Activated CD4-positive, alpha-beta T cell treated with anti-CD3 and anti-CD28 coated beads for 36 hours (primary cell): Measurements from ENCODE around the gene FASTKD3. TPM values are rescaled to one million over a fixed set of nuclear protein-coding genes. Genes with fewer than 3 reads are reported as not detected.

Experiments
- ATAC-seq: fragments of 200-7000 bp; cut with Tn5 transposase; one replicate; pipeline ENCODE4 v1.10.0; 2021; ENCODE audit warnings: mild to moderate bottlenecking, moderate library complexity
- CTCF ChIA-PET: fragments of 350-600 bp; sonication (Branson Sonifier 250); formaldehyde crosslinking; loops from one replicate; lab custom pipeline; 2021; ENCODE audit warnings: antibody characterized with exemption; lab: Charles Lee
- POLR2A ChIA-PET: fragments of 350-600 bp; sonication (Branson Sonifier 250); formaldehyde crosslinking; loops from one replicate; lab custom pipeline; 2021; ENCODE audit warnings: antibody characterized with exemption, inconsistent platforms; lab: Charles Lee
- DNase-seq: peaks from one replicate; pipeline ENCODE4 v3.0.0-alpha.2; 2020
- H3K27ac Mint-ChIP-seq: one replicate; pipeline ENCODE4 v1.8.0; 2021; ENCODE audit warnings: mixed read lengths
- H3K27me3 Mint-ChIP-seq: one replicate; pipeline ENCODE4 v1.8.0; 2021; ENCODE audit warnings: mixed read lengths
- H3K36me3 Mint-ChIP-seq: one replicate; pipeline ENCODE4 v1.8.0; 2021; ENCODE audit warnings: low read depth, mixed read lengths
- H3K4me1 Mint-ChIP-seq: one replicate; pipeline ENCODE4 v1.8.0; 2021; ENCODE audit warnings: mixed read lengths
- H3K4me3 Mint-ChIP-seq: one replicate; pipeline ENCODE4 v1.8.0; 2021; ENCODE audit warnings: mild to moderate bottlenecking, moderate library complexity, mixed read lengths
- H3K9me3 Mint-ChIP-seq: one replicate; pipeline ENCODE4 v1.8.0; 2021; ENCODE audit warnings: low read depth, mixed read lengths
- intact Hi-C, 2 experiments: fragments of 100-400 bp; cut with DNase I in 1 of 2; cut with micrococcal nuclease in 1 of 2; formaldehyde crosslinking; loops; one replicate each; pipeline versions ENCODE4 v1.14.2 to v1.15.1; 2022 to 2024; cut with DNase I, micrococcal nuclease
- total RNA-seq, 2 experiments: library from RNA; stranded (reverse); gene quantifications; one replicate each; pipeline ENCODE4 v1.2.3, GENCODE V29; 2021

Gene FASTKD3
- total RNA-seq, 2 experiments from 2014 or later = 9.2 to 9.6 TPM

DNA sequence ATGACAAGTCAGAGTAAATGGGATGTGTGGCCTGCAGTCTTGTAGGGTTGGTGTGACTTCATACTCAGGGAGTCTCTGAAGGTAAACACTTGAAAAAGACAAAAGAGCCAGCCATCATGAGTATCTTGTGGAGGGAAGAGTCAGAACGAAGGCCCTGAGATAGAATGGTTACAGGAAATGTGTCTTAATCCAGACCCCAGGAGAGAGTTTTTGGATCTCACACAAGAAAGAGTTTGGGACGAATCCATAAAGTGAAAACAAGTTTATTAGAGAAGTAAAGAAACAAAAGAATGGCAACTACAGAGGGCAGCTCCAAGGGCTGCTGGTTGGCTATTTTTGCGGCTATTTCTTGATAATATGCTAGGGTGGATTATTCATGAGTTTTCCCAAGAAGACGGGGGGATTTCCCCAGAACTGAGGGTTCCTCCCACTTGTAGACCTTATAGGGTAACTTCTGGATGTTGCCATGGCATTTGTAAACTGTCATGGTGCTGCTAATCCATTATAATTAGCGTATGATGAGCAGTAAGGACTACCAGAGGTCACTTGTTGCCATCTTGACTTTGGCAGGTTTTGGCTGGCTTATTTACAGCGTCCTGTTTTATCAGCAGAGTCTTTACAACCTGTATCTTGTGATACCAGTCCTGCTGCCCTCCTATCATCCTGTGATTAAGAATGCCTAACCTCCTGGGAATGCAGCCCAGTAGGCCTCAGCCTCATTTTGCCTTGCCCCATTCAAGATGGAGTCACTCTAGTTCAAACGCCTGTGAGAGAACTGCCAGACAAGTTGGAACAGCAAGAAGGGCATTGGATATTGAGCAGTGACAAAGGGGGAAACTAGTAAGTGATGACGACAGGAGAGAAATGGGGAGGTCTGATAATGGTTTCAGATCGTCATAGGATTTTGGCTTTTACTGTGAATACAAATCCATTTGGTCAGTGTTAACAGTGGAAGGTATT is 34.1 kb upstream of the FASTKD3 start:
- no peak for DNase-seq
- POLR2A ChIA-PET = no interaction called here
- Mint-ChIP-seq H3K9me3 (peaks cover 18% of the 10 kb centered on the region), H3K27ac (peak overlapping the region; percentile 15), H3K27me3 (no peaks in the 10 kb centered on the region), H3K4me3 (no peak overlapping the region), H3K4me1 (peaks cover 28% of the 10 kb centered on the region), H3K36me3 (peaks cover 80% of the 10 kb centered on the region)
- intact Hi-C loops = loop anchor here in 1 of 2 experiments (10.0 kb wide), 1 partner anchor 552 kb away; no protein-coding TSS in a partner anchor
- CTCF ChIA-PET = interaction anchor here (0.9 to 1.2 kb wide), 2 partner anchors 10 to 13 kb away, joined by 3 read pairs; no protein-coding TSS in a partner anchor
- no peak for ATAC-seq

DNA sequence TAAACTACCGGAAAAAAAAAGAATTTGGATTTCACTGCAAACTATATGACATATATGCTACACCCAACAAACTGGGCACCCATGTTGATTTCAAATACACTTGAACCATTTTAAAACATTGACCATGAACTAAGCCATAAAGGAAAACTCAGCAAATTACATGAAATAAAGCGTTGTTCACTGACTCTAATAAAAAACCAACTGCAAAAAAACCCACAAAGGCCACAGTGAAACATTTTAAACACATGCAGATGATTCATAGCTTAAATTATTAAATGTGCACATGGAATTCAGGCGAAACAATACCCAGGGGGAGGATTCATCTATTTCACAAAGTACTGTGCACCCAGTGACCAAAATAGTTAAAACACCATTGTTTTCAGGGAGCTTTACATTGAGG is 33.4 kb upstream of the FASTKD3 start:
- intact Hi-C loops = loop anchor here in 1 of 2 experiments (10.0 kb wide), 1 partner anchor 553 kb away; no protein-coding TSS in a partner anchor
- CTCF ChIA-PET = interaction anchor here (0.9 kb wide), 1 partner anchor 9 kb away, joined by 3 read pairs; no protein-coding TSS in a partner anchor
- peaks cover 75% of the 10 kb centered on the region for H3K36me3 Mint-ChIP-seq
- H3K27ac Mint-ChIP-seq = peak overlapping the region; percentile 35
- no peak for ATAC-seq
- peaks cover 28% of the 10 kb centered on the region for H3K4me1 Mint-ChIP-seq
- no peak for DNase-seq
- H3K27me3 Mint-ChIP-seq = no peaks in the 10 kb centered on the region
- peaks cover 13% of the 10 kb centered on the region for H3K9me3 Mint-ChIP-seq
- no peak overlapping the region for H3K4me3 Mint-ChIP-seq
- POLR2A ChIA-PET = no interaction called here

DNA sequence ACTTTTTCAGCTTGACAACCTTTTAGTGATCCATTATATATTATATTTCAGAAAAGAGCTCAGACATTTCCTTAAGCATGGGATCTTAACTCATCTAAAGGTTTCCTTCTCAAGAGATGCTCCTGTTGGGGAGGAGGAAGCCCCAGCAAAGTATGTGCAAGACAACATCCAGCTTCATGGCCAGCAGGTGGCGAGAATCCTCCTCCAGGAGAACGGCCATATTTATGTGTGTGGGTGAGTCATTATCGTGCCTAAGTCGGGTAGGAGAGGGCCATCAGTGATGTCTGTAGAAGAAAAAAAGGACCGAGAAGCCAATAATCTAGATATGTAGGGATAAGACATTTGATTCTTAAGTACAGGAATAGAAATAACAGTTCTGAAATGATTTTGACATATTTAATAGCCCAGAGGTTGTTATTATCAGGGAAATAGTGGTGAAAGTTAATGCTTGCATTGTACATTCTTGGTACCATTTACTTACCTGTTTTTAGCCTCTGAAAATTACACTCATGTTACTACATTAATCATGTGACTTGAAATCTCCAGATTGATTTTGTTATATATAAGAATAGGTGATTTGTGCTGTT is 28.3 kb upstream of the FASTKD3 start:
- DNase-seq (peak; percentile 69), ATAC-seq (peak; percentile 76)
- no peak overlapping the region for H3K4me3 Mint-ChIP-seq
- H3K4me1 Mint-ChIP-seq = peaks cover 20% of the 10 kb centered on the region
- POLR2A ChIA-PET = no interaction called here
- CTCF ChIA-PET = interaction anchor here (0.8 to 1.9 kb wide), 3 partner anchors 9 to 19 kb away, joined by 3 to 7 read pairs (median 4); no protein-coding TSS in a partner anchor
- intact Hi-C loops = no loop called here
- no peaks in the 10 kb centered on the region for H3K27me3 Mint-ChIP-seq
- H3K36me3 Mint-ChIP-seq = peaks cover 72% of the 10 kb centered on the region
- no peak overlapping the region for H3K27ac Mint-ChIP-seq
- peaks cover 2% of the 10 kb centered on the region for H3K9me3 Mint-ChIP-seq

DNA sequence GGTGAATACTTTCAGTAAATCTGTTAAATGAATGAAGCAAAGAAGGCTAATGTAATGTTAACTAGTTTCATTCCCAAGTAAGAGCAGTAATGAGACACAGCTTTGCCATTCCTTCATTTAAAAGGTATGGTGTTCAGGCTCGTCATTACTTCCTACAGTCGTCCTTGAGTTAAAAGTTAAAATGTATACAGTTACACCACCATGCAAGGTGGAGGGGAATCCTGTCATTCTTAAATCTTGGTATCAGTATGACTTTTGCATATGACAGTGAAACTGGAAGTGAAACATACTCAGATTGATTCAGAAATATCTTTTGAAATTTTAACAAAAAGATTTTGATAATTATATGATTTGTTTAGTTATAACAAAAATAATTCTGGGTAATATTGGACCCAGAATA is 26.0 kb upstream of the FASTKD3 start:
- peak overlapping the region; percentile 69 for H3K27ac Mint-ChIP-seq
- ATAC-seq (peak; percentile 86), DNase-seq (no peak)
- H3K4me1 Mint-ChIP-seq = peaks cover 15% of the 10 kb centered on the region
- CTCF ChIA-PET = no interaction called here
- no peaks in the 10 kb centered on the region for H3K9me3 Mint-ChIP-seq
- POLR2A ChIA-PET = no interaction called here
- H3K36me3 Mint-ChIP-seq = peaks cover 72% of the 10 kb centered on the region
- H3K4me3 Mint-ChIP-seq = no peak overlapping the region
- intact Hi-C loops = loop anchor here in 1 of 2 experiments (1.0 kb wide), 1 partner anchor 17 kb away; no protein-coding TSS in a partner anchor
- no peaks in the 10 kb centered on the region for H3K27me3 Mint-ChIP-seq

DNA sequence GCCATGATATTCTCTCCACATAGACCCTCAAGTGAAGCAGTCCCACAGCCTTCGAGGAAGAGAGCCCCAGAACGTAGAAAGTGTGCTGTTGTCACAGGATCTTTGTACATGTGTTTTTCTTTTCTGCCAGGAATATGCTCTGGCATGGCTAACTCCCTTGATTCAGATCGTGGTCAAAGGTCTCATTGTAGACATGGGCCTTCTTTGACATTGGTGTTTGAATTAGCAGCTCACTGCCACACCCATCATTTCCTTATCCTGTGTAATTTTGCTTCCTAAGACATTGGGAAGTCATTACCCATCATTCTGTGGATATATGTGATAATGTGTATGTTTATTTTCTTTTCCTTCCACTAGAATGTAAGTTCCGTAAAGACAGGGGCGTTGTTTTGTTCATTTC is 25.6 kb upstream of the FASTKD3 start:
- Mint-ChIP-seq H3K36me3 (peaks cover 72% of the 10 kb centered on the region), H3K27me3 (no peaks in the 10 kb centered on the region), H3K9me3 (no peaks in the 10 kb centered on the region), H3K27ac (peak overlapping the region; percentile 69), H3K4me3 (no peak overlapping the region), H3K4me1 (peaks cover 15% of the 10 kb centered on the region)
- intact Hi-C loops = no loop called here
- DNase-seq (no peak), ATAC-seq (no peak)
- ChIA-PET CTCF (no interaction called here), POLR2A (no interaction called here)

DNA sequence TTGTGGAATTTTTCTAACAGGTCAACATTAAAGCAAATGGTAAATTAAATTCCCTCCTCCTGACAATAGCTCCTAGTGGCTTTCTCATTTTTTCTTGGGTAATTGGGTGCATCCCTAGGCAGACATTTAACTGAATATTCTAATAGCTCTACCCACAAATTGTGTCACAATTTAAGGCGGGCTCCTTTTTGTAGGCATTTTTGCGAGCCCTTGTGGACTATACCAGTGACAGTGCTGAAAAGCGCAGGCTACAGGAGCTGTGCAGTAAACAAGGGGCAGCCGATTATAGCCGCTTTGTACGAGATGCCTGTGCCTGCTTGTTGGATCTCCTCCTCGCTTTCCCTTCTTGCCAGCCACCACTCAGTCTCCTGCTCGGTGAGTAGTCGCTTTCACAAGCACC is 20.1 kb upstream of the FASTKD3 start:
- DNase-seq (no peak), ATAC-seq (no peak)
- Mint-ChIP-seq H3K4me3 (no peak overlapping the region), H3K36me3 (peaks cover 62% of the 10 kb centered on the region), H3K9me3 (no peaks in the 10 kb centered on the region), H3K27ac (no peak overlapping the region), H3K27me3 (no peaks in the 10 kb centered on the region), H3K4me1 (peaks cover 7% of the 10 kb centered on the region)
- ChIA-PET CTCF (interaction anchor here (0.6 to 1.5 kb wide), 3 partner anchors 9 to 1216 kb away, joined by 3 read pairs; no protein-coding TSS in a partner anchor), POLR2A (no interaction called here)
- intact Hi-C loops = no loop called here

DNA sequence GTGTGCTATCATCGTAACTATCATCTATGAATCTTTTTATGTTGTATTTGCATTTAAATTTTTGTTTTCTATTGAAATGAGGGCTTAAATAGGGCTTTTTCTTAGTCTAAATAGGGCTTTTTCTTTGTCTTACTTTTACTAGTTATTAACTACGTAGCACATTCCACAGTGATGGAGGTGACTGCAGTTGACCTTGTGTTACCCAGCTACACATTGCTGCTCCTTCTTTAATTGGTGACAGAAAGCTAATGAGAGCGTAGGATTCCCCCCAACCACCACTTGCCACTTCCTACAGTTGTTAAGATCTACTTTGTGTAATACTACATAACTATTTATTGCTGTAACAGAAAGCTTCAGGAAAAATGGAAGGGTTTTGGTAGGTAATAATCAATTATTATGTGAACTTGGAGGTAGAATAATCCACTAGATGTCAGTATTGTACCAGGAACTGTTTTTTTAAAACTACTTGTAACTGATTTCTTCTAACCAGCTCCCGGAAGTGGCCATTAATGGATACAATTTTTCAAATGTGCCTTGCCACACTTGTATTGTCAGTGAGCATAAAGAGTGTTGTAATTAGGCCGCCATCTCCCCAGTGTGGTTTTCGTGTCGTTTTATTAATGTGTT is 18.1 kb upstream of the FASTKD3 start:
- intact Hi-C loops = no loop called here
- POLR2A ChIA-PET = interaction anchor here (0.7 kb wide), 1 partner anchor 10 kb away, joined by 3 read pairs; no protein-coding TSS in a partner anchor
- Mint-ChIP-seq H3K27ac (no peak overlapping the region), H3K4me1 (peaks cover 7% of the 10 kb centered on the region), H3K9me3 (no peaks in the 10 kb centered on the region), H3K4me3 (no peak overlapping the region), H3K36me3 (peaks cover 50% of the 10 kb centered on the region), H3K27me3 (no peaks in the 10 kb centered on the region)
- no peak for DNase-seq
- CTCF ChIA-PET = interaction anchor here (0.6 to 2.3 kb wide), 12 partner anchors 9 to 196 kb away, joined by 3 to 11 read pairs (median 5); partner anchors contain the start of genes FASTKD3 and MTRR
- ATAC-seq = no peak

DNA sequence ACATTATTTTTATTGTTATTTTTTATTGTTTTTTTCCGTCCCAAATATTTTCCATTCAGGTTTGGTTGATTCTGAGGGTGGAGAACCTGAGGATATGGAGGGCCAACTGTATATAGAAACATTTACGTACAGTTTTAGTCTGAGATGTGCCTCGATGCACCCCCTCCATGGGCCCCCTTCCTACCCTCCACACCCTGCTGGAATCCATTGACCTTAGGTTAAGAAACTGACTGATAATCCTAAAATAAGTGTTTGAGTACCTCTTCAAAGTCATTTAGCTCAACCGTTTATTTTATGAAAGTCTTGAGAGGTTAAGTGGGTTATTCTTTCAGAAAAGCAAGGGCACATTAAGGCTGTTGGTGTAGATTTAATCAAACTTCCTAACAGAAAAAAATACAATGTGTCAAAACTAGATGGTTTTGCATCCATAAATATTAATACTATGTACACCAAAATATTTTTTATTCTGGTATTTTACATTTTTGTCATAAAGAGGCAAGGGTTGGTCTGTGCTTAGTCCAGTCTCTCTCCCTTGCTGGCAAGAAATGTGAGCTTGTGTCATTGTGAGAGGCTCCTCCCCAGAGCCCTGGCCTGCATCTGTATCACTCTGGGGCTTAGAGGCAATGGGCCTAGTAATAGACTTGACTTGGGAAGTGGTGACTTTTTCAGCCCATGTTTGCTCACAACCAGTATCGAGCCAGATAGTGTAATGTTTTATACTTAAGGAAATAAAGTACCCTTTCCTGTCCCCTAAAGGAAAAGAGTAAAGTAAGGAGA is 15.8 kb upstream of the FASTKD3 start:
- CTCF ChIA-PET = interaction anchor here (0.6 kb wide), 1 partner anchor 16 kb away, joined by 3 read pairs; the partner anchor contains the start of genes FASTKD3 and MTRR
- peaks cover 17% of the 10 kb centered on the region for H3K4me1 Mint-ChIP-seq
- DNase-seq = no peak

DNA sequence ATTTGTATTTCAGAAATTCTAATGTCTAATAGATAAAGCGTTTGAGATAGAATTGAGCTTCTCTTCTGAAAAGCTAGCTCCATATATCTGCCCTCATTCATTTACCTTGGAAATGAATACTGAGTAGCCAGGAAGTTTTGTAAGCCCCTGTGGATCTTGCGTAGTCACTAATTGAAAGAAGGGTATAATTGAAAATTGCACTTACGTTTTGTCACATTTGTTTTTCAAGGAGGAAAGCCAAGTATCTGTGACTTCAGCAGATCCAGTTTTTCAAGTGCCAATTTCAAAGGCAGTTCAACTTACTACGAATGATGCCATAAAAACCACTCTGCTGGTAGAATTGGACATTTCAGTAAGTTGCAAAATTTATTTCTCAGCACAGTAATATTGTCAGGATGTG is 14.1 kb upstream of the FASTKD3 start:
- CTCF ChIA-PET = no interaction called here
- H3K36me3 Mint-ChIP-seq = peaks cover 60% of the 10 kb centered on the region
- no peak for DNase-seq
- no peak overlapping the region for H3K4me3 Mint-ChIP-seq
- peaks cover 29% of the 10 kb centered on the region for H3K4me1 Mint-ChIP-seq
- intact Hi-C loops = no loop called here
- H3K27ac Mint-ChIP-seq = no peak overlapping the region
- H3K27me3 Mint-ChIP-seq = no peaks in the 10 kb centered on the region
- no peak for ATAC-seq
- POLR2A ChIA-PET = no interaction called here
- no peaks in the 10 kb centered on the region for H3K9me3 Mint-ChIP-seq

More for the DNA sequence above, 15.8 kb upstream of the FASTKD3 start:
- Mint-ChIP-seq H3K4me3 (no peak overlapping the region), H3K27me3 (no peaks in the 10 kb centered on the region), H3K9me3 (no peaks in the 10 kb centered on the region), H3K36me3 (peaks cover 56% of the 10 kb centered on the region), H3K27ac (peak overlapping the region; percentile 10)
- ATAC-seq = no peak
- POLR2A ChIA-PET = interaction anchor here (0.7 kb wide), 1 partner anchor 15 kb away, joined by 9 read pairs; no protein-coding TSS in a partner anchor
- intact Hi-C loops = no loop called here

DNA sequence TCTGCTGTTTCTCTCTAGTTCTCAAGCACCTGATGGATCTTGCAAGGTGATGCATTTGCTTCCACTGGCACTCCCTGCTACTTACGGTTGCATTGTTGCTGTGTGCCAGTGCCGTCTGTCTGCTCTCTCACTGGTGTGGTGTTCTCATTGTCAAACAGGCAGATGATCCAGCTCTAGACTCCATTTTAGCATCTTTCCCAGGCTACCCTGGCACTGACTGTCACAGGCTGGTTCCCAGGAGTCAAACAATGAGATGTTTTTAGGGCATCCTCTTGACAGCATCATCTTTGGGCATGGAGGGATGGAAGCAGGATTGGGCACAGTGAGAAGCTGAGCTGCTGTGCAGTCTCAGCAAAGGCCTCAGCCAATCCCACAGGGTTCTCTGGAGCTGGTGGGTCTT is 13.0 kb upstream of the FASTKD3 start:
- ChIA-PET CTCF (interaction anchor here (0.5 to 0.6 kb wide), 2 partner anchors 1221 to 1235 kb away, joined by 3 read pairs; no protein-coding TSS in a partner anchor), POLR2A (no interaction called here)
- H3K36me3 Mint-ChIP-seq = peaks cover 62% of the 10 kb centered on the region
- DNase-seq = no peak
- H3K4me3 Mint-ChIP-seq = no peak overlapping the region
- H3K9me3 Mint-ChIP-seq = no peaks in the 10 kb centered on the region
- intact Hi-C loops = no loop called here
- no peak for ATAC-seq
- no peak overlapping the region for H3K27ac Mint-ChIP-seq
- H3K27me3 Mint-ChIP-seq = no peaks in the 10 kb centered on the region
- H3K4me1 Mint-ChIP-seq = peaks cover 35% of the 10 kb centered on the region
